Activated CD4-positive, alpha-beta T cell treated with anti-CD3 and anti-CD28 coated beads for 36 hours (primary cell): ENCODE data around the gene PHLDA1. TPM values are rescaled to one million over a fixed set of nuclear protein-coding genes. Genes with fewer than 3 reads are reported as not detected.

Source experiments
- ATAC-seq: fragments of 200-7000 bp; cut with Tn5 transposase; one replicate; pipeline ENCODE4 v1.10.0; 2021; ENCODE audit warnings: mild to moderate bottlenecking, moderate library complexity
- CTCF ChIA-PET: fragments of 350-600 bp; sonication (Branson Sonifier 250); formaldehyde crosslinking; loops from one replicate; lab custom pipeline; 2021; ENCODE audit warnings: antibody characterized with exemption; lab: Charles Lee
- POLR2A ChIA-PET: fragments of 350-600 bp; sonication (Branson Sonifier 250); formaldehyde crosslinking; loops from one replicate; lab custom pipeline; 2021; ENCODE audit warnings: antibody characterized with exemption, inconsistent platforms; lab: Charles Lee
- DNase-seq: peaks from one replicate; pipeline ENCODE4 v3.0.0-alpha.2; 2020
- H3K27ac Mint-ChIP-seq: one replicate; pipeline ENCODE4 v1.8.0; 2021; ENCODE audit warnings: mixed read lengths
- H3K27me3 Mint-ChIP-seq: one replicate; pipeline ENCODE4 v1.8.0; 2021; ENCODE audit warnings: mixed read lengths
- H3K36me3 Mint-ChIP-seq: one replicate; pipeline ENCODE4 v1.8.0; 2021; ENCODE audit warnings: low read depth, mixed read lengths
- H3K4me1 Mint-ChIP-seq: one replicate; pipeline ENCODE4 v1.8.0; 2021; ENCODE audit warnings: mixed read lengths
- H3K4me3 Mint-ChIP-seq: one replicate; pipeline ENCODE4 v1.8.0; 2021; ENCODE audit warnings: mild to moderate bottlenecking, moderate library complexity, mixed read lengths
- H3K9me3 Mint-ChIP-seq: one replicate; pipeline ENCODE4 v1.8.0; 2021; ENCODE audit warnings: low read depth, mixed read lengths
- intact Hi-C, 2 experiments: fragments of 100-400 bp; cut with DNase I in 1 of 2; cut with micrococcal nuclease in 1 of 2; formaldehyde crosslinking; loops; one replicate each; pipeline versions ENCODE4 v1.14.2 to v1.15.1; 2022 to 2024; cut with DNase I, micrococcal nuclease
- total RNA-seq, 2 experiments: library from RNA; stranded (reverse); gene quantifications; one replicate each; pipeline ENCODE4 v1.2.3, GENCODE V29; 2021

Gene PHLDA1
- total RNA-seq, 2 experiments from 2014 or later = 12.3 to 14.3 TPM

DNA sequence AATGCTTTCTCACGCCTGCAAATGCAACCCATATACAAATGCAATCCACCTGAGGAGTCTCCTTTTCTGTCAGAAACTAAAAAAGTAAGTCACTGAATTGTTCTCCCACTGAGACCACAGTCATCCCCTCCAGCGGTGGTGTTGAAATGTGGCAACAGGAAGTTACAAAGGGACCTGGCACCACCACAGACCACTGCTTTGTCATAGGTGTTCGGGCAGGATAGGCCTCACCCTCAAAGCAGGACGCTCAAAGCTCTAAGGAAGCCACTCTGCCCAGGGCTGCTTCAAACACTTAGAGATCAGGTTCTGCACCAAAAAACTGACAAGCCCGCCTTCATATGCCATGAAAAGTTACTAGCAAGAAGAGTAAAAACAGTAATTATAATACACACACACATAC lies 11.3 kb downstream of the PHLDA1 start:
- POLR2A ChIA-PET = interaction anchor here (0.6 to 2.2 kb wide), 12 partner anchors 11 to 539 kb away, joined by 3 to 45 read pairs (median 4); partner anchors contain the start of genes GLIPR1 and PHLDA1
- peaks cover 57% of the 10 kb centered on the region for H3K4me1 Mint-ChIP-seq
- ATAC-seq (peak; percentile 82), DNase-seq (peak; percentile 90)
- intact Hi-C loops = loop anchor here (1.0 to 5.0 kb wide), 11 partner anchors 11 to 628 kb away; partner anchors contain the start of genes PHLDA1 (in 2 of the 2), GLIPR1 (in 1 of the 2), GLIPR1L2 (in 1 of the 2) and NAP1L1 (in 1 of the 2)
- CTCF ChIA-PET = interaction anchor here (0.9 to 2.0 kb wide), 10 partner anchors 10 to 535 kb away, joined by 3 to 19 read pairs (median 4); partner anchors contain the start of gene PHLDA1
- peaks cover 1% of the 10 kb centered on the region for H3K27me3 Mint-ChIP-seq
- H3K27ac Mint-ChIP-seq = peak overlapping the region; percentile 99
- peak overlapping the region; percentile 54 for H3K4me3 Mint-ChIP-seq
- H3K36me3 Mint-ChIP-seq = no peaks in the 10 kb centered on the region
- H3K9me3 Mint-ChIP-seq = no peaks in the 10 kb centered on the region

DNA sequence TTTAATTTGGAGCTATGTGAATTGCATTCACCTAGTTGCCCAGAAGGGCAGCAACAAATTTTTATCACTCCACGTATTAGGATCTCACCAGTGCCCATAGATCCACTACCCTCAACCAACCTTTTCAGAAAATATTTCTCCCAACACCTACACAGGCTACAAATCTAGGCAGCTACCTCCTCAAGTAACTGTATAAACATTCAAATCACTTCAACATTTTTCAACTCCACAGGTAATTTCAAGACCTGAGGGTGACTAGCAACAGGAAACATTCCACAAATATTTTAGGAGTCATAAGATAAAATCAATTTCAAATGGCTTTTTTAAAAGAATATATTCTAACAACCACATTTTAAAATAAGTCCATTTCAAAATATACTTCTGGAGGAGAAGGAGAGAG lies 12.9 kb downstream of the PHLDA1 start:
- DNase-seq (no peak), ATAC-seq (no peak)
- H3K27ac Mint-ChIP-seq = peak overlapping the region; percentile 2
- no peaks in the 10 kb centered on the region for H3K9me3 Mint-ChIP-seq
- no peak overlapping the region for H3K4me3 Mint-ChIP-seq
- ChIA-PET CTCF (no interaction called here), POLR2A (no interaction called here)
- peaks cover 1% of the 10 kb centered on the region for H3K27me3 Mint-ChIP-seq
- H3K4me1 Mint-ChIP-seq = peaks cover 47% of the 10 kb centered on the region
- intact Hi-C loops = no loop called here
- no peaks in the 10 kb centered on the region for H3K36me3 Mint-ChIP-seq

DNA sequence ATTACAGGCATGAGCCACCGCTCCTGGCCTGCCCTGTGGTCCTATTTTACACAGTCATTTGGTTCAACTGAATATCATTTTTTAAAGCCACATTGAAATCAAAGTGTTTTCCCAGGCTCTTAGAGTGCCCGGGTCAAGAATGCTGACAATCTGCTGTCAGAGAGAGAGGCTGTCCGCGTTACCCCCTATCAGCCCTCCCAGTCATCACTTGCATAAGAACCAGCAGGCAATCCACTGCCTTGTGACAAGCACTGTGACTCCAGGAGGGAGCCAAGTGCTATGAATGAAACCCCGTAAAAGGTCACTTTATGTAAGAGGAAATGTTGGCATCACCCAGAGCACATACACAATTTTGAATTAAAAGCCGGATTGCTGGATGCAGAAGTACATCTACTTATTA lies 13.5 kb downstream of the PHLDA1 start:
- Mint-ChIP-seq H3K9me3 (no peaks in the 10 kb centered on the region), H3K27me3 (peaks cover 1% of the 10 kb centered on the region), H3K4me1 (peaks cover 47% of the 10 kb centered on the region), H3K27ac (no peak overlapping the region), H3K4me3 (no peak overlapping the region), H3K36me3 (no peaks in the 10 kb centered on the region)
- ATAC-seq (no peak), DNase-seq (no peak)
- intact Hi-C loops = no loop called here
- ChIA-PET CTCF (no interaction called here), POLR2A (no interaction called here)

DNA sequence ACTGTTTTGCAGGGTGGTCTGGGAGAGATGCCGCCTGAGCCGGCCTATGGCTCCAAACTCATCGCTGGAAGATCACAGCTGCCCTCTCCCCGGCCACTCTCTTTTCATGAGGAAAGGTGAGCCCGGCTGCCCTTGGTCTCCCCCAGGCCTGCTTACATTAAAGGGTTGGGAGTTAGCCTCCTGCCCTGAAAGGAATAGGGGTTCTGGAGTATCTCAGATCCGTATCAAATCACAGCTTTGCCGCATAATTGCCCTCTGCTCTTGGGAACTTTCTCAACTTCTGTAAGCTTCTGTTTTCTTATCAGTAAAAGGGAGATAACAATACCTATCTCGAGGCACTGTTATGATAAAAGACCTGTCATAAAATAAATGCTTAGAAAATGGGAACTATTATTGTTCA lies 17.6 kb downstream of the PHLDA1 start:
- CTCF ChIA-PET = interaction anchor here (1.2 to 1.4 kb wide), 2 partner anchors 14 to 19 kb away, joined by 6 read pairs; no protein-coding TSS in a partner anchor
- no peaks in the 10 kb centered on the region for H3K9me3 Mint-ChIP-seq
- DNase-seq (no peak), ATAC-seq (no peak)
- H3K4me3 Mint-ChIP-seq = no peak overlapping the region
- H3K36me3 Mint-ChIP-seq = no peaks in the 10 kb centered on the region
- POLR2A ChIA-PET = no interaction called here
- intact Hi-C loops = no loop called here
- peaks cover 1% of the 10 kb centered on the region for H3K27me3 Mint-ChIP-seq
- no peak overlapping the region for H3K27ac Mint-ChIP-seq
- H3K4me1 Mint-ChIP-seq = peaks cover 23% of the 10 kb centered on the region

DNA sequence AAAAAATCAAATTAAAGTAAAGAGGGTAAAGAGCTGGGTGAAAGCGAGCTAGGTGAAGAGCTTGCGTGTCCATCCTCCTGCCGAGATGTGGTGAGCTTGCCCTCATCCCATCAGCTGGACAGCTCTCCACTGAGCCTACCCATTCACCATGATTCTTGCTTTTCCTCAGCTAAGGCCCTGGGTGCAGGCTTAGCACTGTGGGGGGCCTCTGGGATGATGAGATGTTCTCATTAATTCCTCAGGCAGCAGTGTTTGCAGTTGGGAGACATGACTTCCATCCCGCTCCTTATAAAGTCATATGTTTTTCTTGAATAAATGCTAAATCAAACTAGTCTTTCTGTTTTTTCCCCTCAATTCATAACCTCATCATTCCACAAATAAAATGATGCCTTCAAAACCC lies 18.0 kb downstream of the PHLDA1 start:
- H3K9me3 Mint-ChIP-seq = no peaks in the 10 kb centered on the region

DNA sequence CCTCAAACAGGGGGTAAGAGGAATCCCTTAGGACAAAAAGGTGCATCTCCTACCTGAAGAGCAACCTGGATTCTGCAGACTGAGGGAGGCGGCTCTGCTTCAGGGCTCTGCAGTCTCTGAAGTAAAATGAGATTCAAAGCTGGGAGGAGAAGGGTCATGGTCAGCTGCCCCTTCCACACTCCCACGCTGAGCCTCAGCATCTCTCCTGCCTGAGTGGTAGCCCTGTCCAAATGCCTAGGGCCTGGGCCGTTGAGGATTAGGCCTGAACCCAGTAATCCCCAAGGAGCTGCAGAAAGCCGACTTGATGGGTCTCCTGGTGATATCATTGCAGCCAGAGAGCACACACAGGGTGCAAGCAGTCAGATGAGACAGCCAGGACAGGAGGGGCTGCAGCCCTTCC lies 18.9 kb downstream of the PHLDA1 start:
- POLR2A ChIA-PET = no interaction called here
- no peak overlapping the region for H3K4me3 Mint-ChIP-seq

More for the DNA sequence above, 18.0 kb downstream of the PHLDA1 start:
- Mint-ChIP-seq H3K4me1 (peaks cover 19% of the 10 kb centered on the region), H3K4me3 (no peak overlapping the region), H3K27me3 (peaks cover 1% of the 10 kb centered on the region), H3K36me3 (no peaks in the 10 kb centered on the region), H3K27ac (no peak overlapping the region)
- intact Hi-C loops = loop anchor here in 1 of 2 experiments (2.0 kb wide), 1 partner anchor 15 kb away; no protein-coding TSS in a partner anchor
- ATAC-seq (no peak), DNase-seq (no peak)
- CTCF ChIA-PET = interaction anchor here (1.2 to 1.4 kb wide), 2 partner anchors 14 to 19 kb away, joined by 6 read pairs; no protein-coding TSS in a partner anchor
- POLR2A ChIA-PET = no interaction called here

DNA sequence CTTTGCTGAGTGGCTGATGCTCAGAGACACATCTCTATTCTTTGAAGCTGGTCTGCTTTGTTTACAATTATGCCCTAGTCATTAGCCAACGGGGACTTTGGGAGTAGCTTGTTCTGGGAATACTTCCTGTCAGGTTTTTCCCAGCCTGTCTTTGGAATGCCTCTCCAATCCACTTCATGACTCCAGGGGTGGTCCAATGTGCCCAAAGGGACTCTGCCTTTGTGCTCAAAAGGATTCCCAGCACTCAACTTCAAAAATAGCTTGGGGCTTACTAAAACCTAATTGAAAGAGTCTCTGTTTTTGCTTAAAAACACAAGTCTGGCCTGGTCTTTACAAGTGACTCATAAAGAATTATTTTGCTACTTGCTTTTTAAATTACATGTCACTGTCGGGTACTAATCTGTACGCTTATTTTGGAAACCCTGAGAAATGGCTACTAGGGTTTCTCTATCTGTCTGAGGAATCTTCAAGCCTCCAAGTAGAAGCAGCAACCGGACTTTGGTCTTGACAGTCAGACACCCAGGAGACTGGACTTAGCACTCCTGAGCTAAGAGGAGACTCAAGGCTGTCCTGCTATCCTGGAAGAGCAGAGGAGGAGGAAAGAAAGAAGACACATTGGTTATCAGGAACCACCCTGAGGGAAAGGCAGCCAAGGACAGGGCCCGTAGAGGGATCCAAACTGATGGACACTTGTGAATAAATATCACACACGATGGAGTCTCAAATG lies 20.7 kb downstream of the PHLDA1 start:
- no peak for DNase-seq
- Mint-ChIP-seq H3K27ac (no peak overlapping the region), H3K27me3 (peaks cover 6% of the 10 kb centered on the region), H3K4me3 (no peak overlapping the region), H3K4me1 (peaks cover 9% of the 10 kb centered on the region), H3K36me3 (no peaks in the 10 kb centered on the region), H3K9me3 (no peaks in the 10 kb centered on the region)
- POLR2A ChIA-PET = no interaction called here
- CTCF ChIA-PET = interaction anchor here (1.0 to 1.3 kb wide), 3 partner anchors 8 to 84 kb away, joined by 3 to 4 read pairs (median 3); no protein-coding TSS in a partner anchor
- ATAC-seq = no peak
- intact Hi-C loops = no loop called here

More for the DNA sequence above, 18.9 kb downstream of the PHLDA1 start:
- Mint-ChIP-seq H3K27ac (no peak overlapping the region), H3K4me1 (peaks cover 14% of the 10 kb centered on the region), H3K36me3 (no peaks in the 10 kb centered on the region), H3K9me3 (no peaks in the 10 kb centered on the region), H3K27me3 (peaks cover 1% of the 10 kb centered on the region)
- CTCF ChIA-PET = interaction anchor here (1.2 to 1.5 kb wide), 3 partner anchors 13 to 25 kb away, joined by 3 to 6 read pairs (median 6); no protein-coding TSS in a partner anchor
- DNase-seq (no peak), ATAC-seq (no peak)
- intact Hi-C loops = loop anchor here in 1 of 2 experiments (2.0 kb wide), 1 partner anchor 14 kb away; no protein-coding TSS in a partner anchor

DNA sequence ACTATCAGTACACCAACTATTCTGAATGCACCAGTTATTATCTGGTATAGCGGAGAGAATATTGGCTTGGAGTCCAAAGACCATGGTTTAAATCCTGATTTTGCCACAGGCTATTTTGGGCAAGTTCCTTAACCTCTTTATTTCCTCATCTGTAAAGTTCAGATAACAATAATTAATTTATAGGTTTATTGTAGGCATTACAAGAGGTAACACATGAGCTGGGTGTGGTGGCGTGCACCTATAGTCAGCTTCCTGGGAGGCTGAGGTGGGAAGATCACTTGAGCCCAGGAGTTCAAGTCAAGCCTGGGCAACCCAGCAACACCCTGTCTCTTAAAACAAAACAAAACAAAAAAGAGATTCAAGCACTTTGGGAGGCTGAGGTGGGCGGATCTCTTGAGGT lies 23.1 kb downstream of the PHLDA1 start:
- CTCF ChIA-PET = no interaction called here
- intact Hi-C loops = no loop called here
- Mint-ChIP-seq H3K27ac (no peak overlapping the region), H3K4me1 (no peaks in the 10 kb centered on the region), H3K27me3 (peaks cover 7% of the 10 kb centered on the region), H3K36me3 (no peaks in the 10 kb centered on the region), H3K4me3 (no peak overlapping the region), H3K9me3 (peaks cover 7% of the 10 kb centered on the region)
- no peak for ATAC-seq
- DNase-seq = no peak
- POLR2A ChIA-PET = no interaction called here

DNA sequence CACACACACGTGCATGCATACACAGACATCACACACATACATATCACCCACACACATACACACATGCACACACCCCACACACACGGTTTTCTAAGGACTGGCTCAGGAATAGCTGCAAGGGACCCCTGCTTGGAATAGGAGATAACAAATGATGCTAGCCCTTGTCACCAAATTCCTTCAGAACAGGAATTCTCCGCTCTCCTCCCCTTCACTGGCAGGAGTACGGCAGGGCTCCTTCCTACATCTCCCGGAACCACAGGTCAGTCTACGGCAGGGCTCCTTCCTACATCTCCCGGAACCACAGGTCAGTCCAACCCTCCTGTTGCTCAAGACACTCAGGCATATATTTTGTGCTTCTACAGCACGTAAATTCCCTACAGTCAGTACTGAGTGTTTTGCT lies 23.9 kb downstream of the PHLDA1 start:
- H3K4me3 Mint-ChIP-seq = no peak overlapping the region
- H3K27ac Mint-ChIP-seq = no peak overlapping the region
- intact Hi-C loops = no loop called here
- H3K27me3 Mint-ChIP-seq = peaks cover 7% of the 10 kb centered on the region
- no peaks in the 10 kb centered on the region for H3K36me3 Mint-ChIP-seq
- ChIA-PET CTCF (no interaction called here), POLR2A (no interaction called here)
- ATAC-seq (no peak), DNase-seq (no peak)
- H3K9me3 Mint-ChIP-seq = peaks cover 7% of the 10 kb centered on the region
- H3K4me1 Mint-ChIP-seq = no peaks in the 10 kb centered on the region

DNA sequence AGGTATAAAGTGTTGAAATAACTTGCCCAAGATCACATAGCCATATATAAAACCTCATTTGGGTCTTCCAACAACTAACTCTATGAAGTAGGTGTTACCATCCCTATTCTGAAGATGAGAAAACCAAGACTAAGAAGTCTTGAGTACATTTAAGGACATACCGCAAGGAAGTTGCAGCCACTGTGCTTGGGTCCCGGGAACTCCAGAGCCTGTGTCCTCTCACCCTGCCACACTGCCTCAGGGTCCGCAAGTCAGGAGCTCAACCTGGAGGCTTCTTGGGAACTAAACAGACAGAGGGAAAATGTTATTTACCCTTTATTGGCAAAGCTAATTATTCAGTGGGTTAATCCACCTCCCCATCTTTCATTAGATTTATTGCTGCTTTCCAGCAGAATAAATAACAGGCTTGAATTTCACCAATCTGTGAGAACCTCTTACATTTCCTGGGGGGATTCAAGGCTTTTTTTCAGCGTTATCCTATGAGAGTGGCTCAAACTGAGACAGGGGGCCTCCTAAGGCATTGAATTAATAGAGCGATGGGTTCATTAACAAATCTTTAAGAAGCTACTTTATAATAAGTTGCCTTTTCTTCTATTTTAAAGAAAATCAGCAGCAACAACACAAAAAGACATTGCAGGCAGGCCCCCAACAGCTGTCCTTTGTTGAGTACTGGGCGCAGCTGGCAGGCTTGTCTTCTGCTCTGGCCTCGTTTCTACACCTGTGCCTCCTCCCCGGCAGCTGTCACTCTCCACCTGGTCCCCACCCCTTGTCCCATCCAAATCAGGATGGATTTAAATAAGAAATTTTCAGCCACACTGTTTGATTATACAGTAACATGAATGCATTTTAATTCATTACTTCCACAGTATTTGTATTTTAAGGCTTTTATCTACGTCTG lies 25.3 kb downstream of the PHLDA1 start:
- H3K9me3 Mint-ChIP-seq = peaks cover 7% of the 10 kb centered on the region
- intact Hi-C loops = no loop called here
- ATAC-seq = no peak
- no peaks in the 10 kb centered on the region for H3K4me1 Mint-ChIP-seq
- H3K36me3 Mint-ChIP-seq = no peaks in the 10 kb centered on the region
- peaks cover 7% of the 10 kb centered on the region for H3K27me3 Mint-ChIP-seq
- H3K4me3 Mint-ChIP-seq = no peak overlapping the region
- POLR2A ChIA-PET = no interaction called here
- DNase-seq = no peak
- CTCF ChIA-PET = interaction anchor here (0.8 kb wide), 1 partner anchor 550 kb away, joined by 3 read pairs; no protein-coding TSS in a partner anchor
- H3K27ac Mint-ChIP-seq = no peak overlapping the region

DNA sequence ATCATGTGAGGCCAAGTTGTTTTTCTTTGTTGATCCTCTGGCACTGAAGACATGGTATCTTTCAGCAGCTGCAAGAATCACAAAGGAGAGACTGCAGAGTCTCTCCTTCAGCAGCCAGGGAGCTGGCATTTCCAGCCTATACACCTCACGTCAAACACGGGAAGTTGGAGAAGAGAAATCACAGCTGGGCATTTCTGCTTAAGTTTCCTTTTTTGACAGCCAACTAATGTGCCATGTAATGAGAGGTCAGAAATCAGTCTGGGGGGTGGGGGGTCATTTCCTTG lies 28.3 kb downstream of the PHLDA1 start:
- intact Hi-C loops = no loop called here
- no peaks in the 10 kb centered on the region for H3K4me1 Mint-ChIP-seq
- no peak overlapping the region for H3K27ac Mint-ChIP-seq
- DNase-seq (no peak), ATAC-seq (no peak)
- H3K9me3 Mint-ChIP-seq = peaks cover 7% of the 10 kb centered on the region
- H3K4me3 Mint-ChIP-seq = no peak overlapping the region
- CTCF ChIA-PET = interaction anchor here (0.8 kb wide), 1 partner anchor 591 kb away, joined by 3 read pairs; no protein-coding TSS in a partner anchor
- POLR2A ChIA-PET = interaction anchor here (0.5 to 0.6 kb wide), 2 partner anchors 13 to 90 kb away, joined by 4 to 6 read pairs; no protein-coding TSS in a partner anchor
- H3K27me3 Mint-ChIP-seq = peaks cover 7% of the 10 kb centered on the region
- no peaks in the 10 kb centered on the region for H3K36me3 Mint-ChIP-seq
